ENCODE results near the gene MACROD2.

DNA sequence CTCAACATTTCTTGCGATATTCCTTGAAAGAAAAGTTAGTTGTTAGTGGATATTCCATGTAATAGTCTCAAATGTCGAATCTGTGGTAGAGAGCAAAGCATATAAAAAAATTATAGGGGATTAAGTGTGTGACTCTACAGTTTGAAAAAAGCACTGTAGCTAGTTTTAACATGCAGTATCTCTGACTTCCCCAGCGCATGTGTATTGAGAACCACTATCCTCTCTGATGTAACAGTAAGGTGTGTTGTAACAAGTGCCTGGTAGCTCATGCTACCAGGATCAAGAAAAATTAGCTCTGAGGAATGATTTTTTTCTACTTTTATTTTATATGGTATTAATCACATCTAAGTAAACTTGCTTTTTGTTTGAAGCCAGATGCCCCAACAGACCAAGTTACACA, 1788.7 kb downstream of the MACROD2 start:
- TF ChIP-seq, protein P1, sequence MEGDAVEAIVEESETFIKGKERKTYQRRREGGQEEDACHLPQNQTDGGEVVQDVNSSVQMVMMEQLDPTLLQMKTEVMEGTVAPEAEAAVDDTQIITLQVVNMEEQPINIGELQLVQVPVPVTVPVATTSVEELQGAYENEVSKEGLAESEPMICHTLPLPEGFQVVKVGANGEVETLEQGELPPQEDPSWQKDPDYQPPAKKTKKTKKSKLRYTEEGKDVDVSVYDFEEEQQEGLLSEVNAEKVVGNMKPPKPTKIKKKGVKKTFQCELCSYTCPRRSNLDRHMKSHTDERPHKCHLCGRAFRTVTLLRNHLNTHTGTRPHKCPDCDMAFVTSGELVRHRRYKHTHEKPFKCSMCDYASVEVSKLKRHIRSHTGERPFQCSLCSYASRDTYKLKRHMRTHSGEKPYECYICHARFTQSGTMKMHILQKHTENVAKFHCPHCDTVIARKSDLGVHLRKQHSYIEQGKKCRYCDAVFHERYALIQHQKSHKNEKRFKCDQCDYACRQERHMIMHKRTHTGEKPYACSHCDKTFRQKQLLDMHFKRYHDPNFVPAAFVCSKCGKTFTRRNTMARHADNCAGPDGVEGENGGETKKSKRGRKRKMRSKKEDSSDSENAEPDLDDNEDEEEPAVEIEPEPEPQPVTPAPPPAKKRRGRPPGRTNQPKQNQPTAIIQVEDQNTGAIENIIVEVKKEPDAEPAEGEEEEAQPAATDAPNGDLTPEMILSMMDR (IDR thresholded peaks at IDR 0.05): no peak
- TF ChIP-seq POLR2A (IDR thresholded peaks at IDR 0.05): no peak

Measured in uterus (tissue), 2 donors.